ENCODE measurements around the gene ERBB4.
"Not testable (repeated sequence)": the region's sequence is repeated elsewhere in the genome, so short reads cannot be mapped to it uniquely, and the experiment has no call there.

The ERBB4 gene

DNA sequence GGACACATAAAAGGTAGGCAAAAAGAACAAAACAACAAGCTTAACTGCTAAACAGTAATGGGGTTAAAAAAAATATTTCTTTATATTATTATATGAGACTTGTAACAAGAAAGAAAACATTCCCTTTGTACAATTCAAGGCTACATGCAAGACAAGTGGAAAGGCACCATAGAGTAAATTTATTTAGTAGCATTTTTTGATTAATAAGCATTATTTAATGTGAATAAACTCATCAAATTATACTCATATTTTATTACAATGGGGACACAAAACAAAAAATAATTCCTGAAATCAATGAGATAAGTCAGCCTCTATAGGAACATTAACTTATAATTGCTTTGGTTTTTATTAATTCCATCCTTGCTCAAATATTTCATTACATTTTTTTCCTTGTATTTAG, 809.2 kb downstream of the ERBB4 start:
- no peak for DNase-seq (ENCODE audit: low spot score)

DNA sequence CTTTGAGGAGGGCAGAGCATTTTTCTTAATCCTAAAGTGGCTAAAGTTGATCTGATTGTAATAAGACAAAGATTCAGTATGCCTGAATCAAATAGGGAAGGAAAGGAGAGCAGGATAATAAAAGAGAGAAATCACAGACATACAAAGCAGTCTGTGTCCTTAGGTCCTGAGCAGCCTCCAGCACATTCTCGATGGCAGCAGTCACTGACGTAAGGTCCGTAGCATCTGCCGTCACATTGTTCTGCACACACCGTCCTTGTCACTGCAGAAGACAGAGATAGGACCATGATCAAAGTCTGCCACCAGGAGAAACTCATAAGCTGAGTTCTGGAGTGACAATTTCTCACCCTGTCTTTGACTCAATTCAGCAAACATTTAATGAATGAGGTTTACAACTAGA, 813.7 kb downstream of the ERBB4 start:
- no peak for DNase-seq (ENCODE audit: low spot score)

DNA sequence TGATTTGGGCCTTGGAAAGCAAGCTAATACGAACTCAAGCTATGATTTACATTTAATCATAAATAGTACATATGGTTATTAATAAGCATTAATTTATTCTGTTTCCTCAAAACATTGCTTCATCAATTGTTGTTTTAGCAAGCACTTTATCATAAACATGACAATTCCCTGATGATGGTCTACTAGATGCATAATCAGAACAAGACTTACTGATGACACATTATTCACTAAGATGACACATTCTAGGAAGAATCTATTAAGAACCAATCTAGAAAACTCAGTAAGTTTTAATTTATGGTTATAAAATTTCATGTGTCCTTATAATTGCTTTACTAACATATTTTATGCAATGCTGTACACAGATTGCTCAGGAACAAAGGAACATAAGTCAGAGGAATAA, 815.2 kb downstream of the ERBB4 start:
- DNase-seq (ENCODE audit: low spot score): no peak

DNA sequence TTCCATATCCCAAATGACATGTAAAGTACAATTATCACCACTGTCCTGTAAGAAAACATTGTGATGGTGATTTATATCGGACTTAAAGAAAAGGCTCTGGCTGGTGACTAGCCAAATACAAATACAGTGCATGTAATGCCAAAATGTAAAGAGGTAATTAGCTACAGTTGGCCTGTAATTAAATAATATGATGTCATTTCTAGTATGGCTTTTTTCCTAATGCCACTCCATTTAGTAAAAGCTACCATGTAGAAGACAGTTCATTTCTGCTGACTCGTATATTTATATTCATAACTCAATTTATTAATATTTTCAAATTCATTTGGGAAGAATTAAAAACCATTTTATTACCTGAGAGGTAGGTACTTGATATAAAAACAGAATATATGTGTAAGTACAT, 815.7 kb downstream of the ERBB4 start:
- DNase-seq (ENCODE audit: low spot score): no peak

DNA sequence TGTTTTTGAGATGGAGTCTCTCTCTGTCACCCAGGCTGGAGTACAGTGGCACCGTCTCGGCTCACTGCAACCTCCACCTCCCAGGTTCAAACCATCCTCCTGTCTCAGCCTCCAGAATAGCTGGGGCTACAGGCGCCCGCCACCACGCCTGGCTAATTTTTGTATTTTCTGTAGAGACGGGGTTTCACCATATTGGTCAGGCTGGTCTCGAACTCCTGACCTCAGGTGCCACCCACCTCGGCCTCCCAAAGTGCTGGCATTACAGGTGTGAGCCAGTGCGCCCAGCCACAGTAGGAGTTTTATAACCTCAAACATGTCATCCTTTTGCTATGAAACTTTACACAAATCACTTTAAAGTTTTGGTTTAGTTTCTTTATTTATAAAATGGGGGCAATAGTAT, 816.7 kb downstream of the ERBB4 start:
- not testable (repeated sequence) for DNase-seq (ENCODE audit: low spot score)

DNA sequence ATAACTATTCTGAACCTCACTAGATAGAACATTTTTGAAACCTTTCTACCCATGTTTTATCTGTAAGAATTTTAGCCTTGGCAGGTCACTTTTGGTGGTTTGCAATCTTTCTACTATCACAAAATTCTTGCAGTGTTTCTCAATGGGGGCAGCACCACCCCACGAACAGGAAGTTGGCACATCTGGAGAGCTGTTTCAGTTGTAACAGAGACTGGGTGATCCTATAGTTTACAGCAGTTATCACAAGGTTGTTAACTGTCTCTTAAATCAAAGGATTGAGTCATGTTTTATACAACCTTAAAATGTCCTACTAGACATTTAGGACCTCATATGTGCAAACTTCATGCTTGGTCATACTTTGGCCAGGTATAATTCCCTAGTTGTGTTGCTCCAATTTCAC, 829.2 kb downstream of the ERBB4 start:
- no peak for DNase-seq (ENCODE audit: low spot score)

DNA sequence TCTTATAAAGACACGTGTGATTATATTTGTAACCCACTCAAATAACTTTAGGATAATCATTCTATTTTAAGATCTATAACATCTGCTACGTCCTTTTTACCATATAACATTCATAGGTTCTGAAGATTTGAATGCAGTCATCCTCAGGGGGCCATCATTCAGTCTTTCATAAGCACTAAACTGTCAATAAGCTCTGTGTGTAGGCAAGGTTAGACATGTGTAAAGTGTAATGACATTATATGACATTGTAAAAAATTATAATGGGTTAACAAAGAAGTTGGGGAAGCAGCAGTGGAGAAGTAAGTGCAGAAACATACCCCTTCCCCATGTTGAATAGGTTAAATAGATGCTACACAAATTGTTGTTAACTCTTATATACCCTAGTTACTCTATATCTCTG, 845.9 kb downstream of the ERBB4 start:
- DNase-seq (ENCODE audit: low spot score): no peak

DNA sequence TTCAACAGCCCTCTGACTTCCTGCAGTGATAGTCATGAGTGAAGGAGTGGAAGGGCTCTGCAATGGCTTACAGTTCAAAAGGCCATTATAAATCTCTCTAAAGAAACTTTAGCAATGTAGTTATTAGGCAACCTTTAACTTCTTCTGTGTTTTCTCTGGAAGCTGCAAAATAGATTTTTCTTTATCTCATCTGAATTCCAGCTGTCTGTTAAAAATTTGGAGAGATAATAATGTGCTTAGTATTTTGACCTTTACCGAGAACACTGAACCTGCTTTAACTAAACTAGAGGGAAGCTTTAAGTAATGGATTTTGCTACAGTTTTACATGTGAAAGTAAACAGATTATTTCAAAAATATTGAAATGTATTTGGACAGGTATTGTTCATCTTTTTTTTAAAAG, 847.9 kb downstream of the ERBB4 start:
- DNase-seq (ENCODE audit: low spot score): no peak

DNA sequence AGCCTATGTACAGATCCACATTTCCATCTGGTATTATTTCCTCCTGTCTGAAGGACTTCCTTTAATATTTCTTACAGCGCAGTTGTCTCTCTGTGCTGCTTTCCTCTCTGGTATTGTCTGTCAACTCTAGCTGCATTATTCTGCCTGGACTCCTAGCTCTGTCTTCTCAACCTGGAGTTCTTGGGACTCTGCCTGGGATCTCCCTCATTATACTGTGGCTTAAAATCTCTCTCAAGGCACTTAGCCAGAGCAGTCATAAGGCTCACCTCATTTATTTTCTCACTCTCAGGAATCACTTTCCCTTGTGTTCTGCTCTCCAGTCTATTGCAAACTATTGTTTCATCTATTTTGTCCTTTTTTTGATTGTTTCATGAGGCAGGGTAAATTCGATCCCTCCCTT, 850.4 kb downstream of the ERBB4 start:
- no peak for DNase-seq (ENCODE audit: low spot score)

DNA sequence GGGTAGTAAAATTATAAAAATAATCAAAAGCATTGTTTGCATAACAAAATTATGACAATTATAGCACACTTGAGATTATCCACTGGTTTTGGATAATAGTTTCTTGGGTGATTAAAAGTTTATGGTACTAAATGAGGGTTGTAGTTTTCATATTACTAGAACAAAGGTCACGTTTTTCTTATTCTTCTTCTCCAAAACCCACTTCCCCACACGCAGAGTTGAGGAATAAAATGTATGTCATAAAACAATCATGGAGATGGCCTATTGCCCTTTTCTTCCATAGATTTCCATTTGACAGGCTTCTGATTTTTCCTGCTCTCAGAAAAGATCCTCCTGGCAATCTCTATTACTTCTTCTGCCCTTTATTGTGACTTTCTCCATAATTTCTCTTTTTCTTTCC, 863.9 kb downstream of the ERBB4 start:
- DNase-seq (ENCODE audit: low spot score): no peak

DNA sequence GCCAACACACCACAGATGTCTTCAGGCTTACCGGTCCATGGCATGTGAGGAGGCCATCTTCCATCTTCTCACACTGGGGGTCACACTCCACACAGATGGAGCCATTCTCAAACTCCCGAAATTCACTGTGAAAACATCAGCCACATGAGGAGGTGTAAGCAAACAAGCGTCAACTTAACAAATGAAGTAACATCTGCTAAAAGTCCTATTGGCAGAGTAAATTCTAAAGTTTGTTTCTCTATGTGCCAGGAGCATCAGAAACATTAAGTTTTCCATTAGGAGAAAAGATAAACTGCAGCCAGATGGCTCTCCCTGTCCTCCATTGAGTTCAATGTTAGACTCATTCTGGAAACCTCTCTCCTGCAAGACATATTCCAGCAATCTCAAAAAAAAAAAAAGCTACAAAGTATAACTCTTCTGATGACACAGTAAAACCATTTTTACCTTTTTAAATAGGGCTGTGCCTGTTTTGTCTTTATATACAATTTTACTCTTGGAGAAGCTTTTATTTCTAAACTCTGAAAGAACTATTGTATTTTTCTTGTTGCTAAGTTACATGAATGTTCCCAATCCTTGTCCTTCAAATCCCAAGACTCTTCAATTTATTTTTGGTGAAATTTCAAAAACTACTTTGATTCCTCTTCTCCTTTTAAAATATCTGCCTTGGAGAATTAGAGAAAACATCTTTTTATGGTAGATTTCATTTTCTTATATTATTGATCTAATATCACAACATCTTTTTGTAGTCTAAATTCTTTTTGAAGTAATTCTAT, 865.3 kb downstream of the ERBB4 start:
- DNase-seq (ENCODE audit: low spot score): no peak

DNA sequence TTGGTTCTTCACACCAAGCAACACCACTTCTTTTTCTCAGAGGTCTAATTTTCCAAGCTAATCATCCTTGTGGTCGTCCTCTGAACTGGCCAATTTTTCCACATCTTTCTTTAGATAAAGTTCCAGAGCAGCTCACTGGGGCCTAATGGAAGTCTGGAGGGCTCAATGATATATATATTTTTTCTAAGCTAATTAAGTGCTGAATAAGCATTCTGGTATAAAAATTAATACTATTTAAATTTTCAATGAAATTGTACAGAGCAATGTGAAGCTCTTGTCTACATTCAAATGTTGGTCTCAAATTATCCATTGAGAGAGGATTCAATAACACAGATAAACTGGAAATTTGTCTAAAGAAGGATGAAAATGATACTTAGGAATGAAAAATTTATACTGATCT, 866.6 kb downstream of the ERBB4 start:
- DNase-seq (ENCODE audit: low spot score): no peak

DNA sequence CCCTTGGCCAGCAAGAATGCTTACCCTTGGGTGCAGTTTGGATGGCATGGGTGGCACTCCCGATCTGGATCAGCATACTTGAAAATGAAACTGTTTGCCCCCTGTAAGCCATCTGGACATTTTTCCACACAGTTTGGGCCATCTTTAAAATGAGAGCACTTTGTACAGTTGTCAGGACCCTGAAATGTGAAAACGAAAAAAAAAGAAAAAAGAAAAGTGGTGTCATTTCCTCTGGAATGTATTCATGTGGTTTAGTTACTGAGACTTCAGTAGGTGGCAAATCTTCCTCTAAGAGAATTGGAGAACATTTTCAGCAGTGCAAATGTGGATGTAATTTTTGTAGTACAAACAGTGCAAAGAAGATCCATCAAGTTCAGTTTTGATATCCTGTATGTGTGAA, 873.3 kb downstream of the ERBB4 start:
- no peak for DNase-seq (ENCODE audit: low spot score)

DNA sequence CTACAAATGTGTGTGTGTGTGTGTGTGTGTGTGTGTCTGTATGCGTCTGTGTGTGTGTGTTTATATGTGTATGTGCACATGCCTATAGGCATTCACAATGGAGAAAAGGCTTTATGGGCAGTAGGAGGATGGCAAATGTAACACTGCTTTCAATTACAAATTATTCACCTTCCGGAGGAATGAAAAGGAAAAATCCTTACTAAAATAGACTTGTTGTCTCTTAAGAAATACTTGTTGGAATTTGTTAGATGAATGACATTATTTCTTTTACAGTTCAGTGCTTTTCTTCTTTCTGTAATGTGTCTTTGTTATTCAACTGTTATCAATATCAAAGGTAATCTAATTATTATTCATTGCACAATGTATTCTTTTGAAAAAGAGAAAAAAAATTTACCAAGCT, 874.3 kb downstream of the ERBB4 start:
- DNase-seq (ENCODE audit: low spot score): no peak

DNA sequence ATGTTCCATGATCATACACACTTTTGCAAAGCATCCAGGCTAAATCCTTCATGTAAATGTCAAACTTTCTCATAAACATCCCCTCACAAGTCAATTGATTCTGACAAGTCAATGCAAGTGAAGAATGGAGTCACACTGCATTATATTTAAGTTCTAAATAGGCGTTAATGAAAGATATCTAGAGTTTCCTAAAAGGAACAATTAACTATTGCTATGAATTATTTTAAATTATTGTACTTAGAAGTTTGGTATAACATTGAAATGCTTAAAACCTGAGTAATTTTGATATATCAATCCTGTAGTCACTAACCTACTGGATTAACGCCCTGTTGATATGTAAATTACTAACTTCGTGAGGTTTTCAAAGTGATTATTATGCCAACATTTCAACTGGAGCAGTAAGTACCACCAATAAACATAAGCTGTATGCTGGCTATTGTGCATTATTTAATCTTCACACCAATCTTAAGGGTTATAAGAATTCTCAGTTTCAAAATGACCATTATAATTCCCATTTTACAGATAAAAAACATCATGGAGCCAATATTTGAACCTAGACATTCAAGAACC, 884.3 kb downstream of the ERBB4 start:
- DNase-seq (ENCODE audit: low spot score): no peak

DNA sequence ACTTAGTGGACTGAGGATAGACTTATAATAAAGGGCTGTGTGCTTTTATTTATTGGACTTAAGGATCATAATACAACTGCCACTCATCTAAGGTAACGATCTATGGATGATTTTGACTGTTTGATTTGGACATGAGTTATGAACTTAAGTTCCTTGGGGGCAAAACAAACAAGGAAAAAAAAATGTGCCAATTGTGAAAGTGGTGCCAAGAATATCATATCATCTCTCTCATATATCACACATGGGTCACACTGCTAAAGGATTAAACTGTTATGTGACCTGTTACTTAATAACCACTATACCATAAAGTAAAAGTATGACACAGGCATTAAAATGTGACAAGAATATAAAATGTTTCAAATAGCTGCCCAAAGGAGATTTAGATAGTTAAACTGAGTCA, 886.3 kb downstream of the ERBB4 start:
- DNase-seq (ENCODE audit: low spot score): no peak

DNA sequence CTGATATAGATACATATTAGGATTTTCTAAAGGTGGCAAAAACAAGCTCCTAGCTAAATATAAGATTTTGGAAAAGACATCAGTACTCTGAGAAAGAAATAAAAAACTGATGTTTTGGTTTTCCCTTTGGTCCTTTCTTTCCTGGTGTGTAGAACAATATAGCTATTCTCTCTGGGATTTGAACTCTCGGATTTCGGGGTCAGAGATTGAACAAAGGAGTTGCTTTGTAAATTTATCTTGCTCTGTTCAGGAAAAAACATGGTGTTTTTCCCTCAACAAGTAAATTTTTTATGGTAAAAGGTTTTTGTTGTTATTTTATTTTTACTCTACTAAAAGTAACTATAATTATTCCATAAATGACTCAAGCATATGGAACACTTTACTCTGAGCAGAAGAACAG, 889.3 kb downstream of the ERBB4 start:
- no peak for DNase-seq (ENCODE audit: low spot score)

DNA sequence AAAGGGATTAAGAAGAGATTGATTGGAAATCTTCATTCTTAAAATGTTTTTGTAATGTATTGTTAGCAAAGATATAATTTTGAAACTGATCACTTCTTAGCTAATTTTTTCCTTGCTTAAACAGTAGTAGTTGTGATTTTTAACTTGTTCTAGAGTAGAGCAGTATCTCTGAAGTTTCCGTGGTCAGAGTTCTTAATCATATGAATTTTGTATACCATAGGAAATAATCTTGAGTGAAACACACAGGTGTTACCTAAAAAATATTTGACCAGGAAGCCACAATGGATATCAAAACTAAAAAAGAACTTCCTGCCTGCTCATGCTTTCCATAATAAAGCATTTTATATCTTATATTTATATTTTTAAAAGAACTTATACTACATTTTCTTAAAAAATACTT, 907.1 kb downstream of the ERBB4 start:
- no peak for DNase-seq (ENCODE audit: low spot score)

DNA sequence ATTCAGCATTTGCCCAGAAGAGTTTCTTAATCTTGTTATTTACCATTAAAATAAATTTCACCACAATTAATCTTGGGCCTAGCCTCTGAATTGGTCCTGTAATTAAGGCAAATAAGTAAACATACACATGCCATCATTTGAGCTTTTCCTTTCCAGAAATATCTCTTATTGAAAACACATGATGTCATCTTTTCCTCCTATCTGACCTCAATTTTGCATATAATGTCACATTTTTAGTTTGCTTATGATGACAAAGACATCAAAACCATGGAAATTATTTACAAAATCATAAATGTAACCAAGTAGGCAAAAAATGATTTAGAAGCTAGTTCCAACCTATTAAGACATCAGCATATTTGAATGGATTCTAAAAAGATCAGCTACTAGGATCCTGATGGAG, 915.5 kb downstream of the ERBB4 start:
- DNase-seq (ENCODE audit: low spot score): no peak

DNA sequence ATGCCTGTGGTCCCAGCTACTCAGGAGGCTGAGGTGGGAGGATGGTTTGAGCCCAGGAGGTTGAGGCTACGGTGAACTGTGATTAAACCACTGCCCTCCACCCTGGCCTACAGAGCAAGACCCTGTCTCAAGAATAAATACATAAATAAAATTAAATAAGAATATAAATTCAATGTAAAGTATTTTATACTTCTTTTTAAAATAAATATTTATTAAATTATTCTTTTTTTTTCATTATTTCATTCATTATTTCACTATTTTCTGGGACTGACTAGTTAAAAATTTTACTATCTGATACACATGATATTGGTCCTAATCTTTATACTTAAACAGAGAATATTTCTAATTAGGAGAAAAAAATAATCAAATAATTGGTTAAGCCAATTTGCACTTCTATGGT, 917.6 kb downstream of the ERBB4 start:
- no peak for DNase-seq (ENCODE audit: low spot score)

DNA sequence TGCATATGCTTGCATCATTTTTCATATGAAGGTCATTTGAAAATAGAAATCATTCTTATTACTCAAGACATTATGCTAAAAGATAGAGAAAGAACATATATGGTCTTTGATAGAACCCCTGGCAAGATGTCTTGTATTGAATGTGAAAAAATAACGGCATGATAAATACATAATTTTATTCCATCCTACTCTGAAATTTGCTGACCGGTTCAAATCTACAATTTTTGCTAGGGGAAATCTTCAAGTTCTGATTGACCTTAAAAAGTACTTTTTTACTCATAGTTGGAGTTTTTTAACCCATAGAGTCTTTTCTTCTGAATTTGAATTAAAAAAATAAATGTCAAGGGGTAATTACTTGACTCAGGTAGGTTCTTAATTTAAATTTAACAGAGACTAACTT, 920.8 kb downstream of the ERBB4 start:
- DNase-seq (ENCODE audit: low spot score): no peak

DNA sequence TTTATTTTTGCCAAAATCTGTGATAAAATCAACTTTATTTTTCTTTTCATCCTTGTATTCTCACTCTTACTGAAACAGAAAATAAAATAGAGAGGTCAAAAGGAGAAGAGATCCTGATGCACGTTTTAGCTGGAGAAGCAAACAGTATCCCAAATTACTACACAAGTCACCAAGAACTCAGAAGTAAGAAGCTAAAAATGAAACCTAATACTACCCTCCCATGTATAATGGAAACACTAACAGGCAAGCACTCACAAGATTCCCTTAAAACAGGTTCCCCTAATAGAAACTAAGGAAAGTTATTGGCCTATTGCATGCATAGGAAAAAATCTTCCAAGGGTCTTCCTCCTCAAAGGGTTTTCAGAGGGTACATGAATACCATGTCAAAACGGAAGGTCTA, 927.0 kb downstream of the ERBB4 start:
- no peak for DNase-seq (ENCODE audit: low spot score)

DNA sequence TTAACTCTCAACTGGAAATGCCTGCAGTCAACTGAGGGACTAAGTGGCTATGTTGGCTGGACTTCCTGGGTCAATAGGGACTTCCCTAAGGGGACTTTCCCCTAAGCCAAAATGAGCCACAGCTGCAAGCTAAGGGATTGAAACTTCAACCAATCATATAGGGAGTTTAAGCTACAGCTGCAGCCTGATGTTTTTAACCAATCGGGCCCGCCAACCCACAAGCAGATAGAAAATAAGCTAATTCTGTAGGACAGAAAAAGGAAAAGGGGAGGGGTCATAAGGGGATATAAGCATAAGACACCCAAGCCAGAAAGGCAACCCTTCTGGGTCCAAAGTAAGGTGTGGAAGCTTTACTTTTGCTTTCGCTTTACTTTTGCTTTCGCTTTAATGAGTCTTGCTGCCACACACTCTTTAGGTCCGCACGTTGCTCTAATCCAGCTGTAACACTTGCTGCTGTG, 927.5 kb downstream of the ERBB4 start:
- peak; percentile 33 for DNase-seq (ENCODE audit: low spot score)

DNA sequence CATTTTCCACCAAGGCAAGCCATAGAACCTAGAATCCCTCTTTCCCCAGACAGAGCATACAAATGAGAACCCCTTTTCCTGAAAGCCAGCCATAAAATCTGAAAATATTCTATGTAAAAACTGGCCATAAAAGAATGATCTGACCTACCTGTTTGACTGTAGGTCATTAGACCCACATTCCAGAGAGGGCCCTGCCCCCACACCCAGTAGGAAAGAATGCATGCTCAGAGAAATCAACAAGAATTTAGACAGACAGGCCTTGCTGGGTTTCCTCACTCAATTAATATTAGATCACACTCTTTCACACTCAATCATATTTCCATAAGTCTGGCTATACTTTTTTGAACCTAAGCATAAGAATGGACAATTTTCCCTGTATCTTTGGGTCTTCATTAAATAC, 929.5 kb downstream of the ERBB4 start:
- no peak for DNase-seq (ENCODE audit: low spot score)

All from SW480 (cell line).